Lower leg skin (tissue), 4 donors: Measurements from ENCODE around the gene PTGES3L. TPM values are rescaled to one million over a fixed set of nuclear protein-coding genes. Genes with fewer than 3 reads are reported as not detected.

ENCODE experiments used
- DNase-seq, 2 donors: peaks; one replicate each; pipeline ENCODE4 v3.0.0-alpha.2; 2019; ENCODE audit warnings: low spot score in 2 of 2
- H3K4me3 ChIP-seq: fragments of 200-600 bp; sonication (generic); 2 replicates; pipeline ENCODE4 v1.5.1; 2017; ENCODE audit warnings: mild to moderate bottlenecking, low read depth; ENCODE audit not compliant: poor library complexity, severe bottlenecking
- CTCF ChIP-seq, 3 donors: fragments of 450-650 bp; IDR thresholded peaks; one replicate each; pipeline ENCODE4 v1.5.1; 2016; ENCODE audit warnings: antibody characterized with exemption in 3 of 3, mild to moderate bottlenecking in 3 of 3, moderate library complexity in 2 of 3
- POLR2A ChIP-seq, 2 donors: fragments of 450-650 bp; IDR thresholded peaks; one replicate each; pipeline ENCODE4 v1.6.1; 2016 to 2017; ENCODE audit warnings: antibody characterized with exemption in 2 of 2, mild to moderate bottlenecking in 1 of 2, moderate library complexity in 1 of 2
- WGBS, 2 donors: methylation state at CpG; one replicate each; pipeline ENCODE4 v1.1.5; 2018; 5-methylcytosine and 5-hydroxymethylcytosine counted together
- intact Hi-C: fragments of 100-400 bp; cut with DNase I; formaldehyde crosslinking; loops from one replicate; pipeline ENCODE4 v1.15.0; 2023; ENCODE audit warnings: low total_unique reads
- total RNA-seq, 4 donors: library from RNA; depleted of rRNA; stranded (reverse); fragments of >200 nt; gene quantifications; one replicate each; pipeline ENCODE4 v1.1.0, GENCODE V29; 2016

Gene PTGES3L
- total RNA-seq, 4 donors from 2014 or later: 0.19 to 1.8 TPM; not detected in 2

GRCh38 chr17:43025290-43025657 is 45.4 kb upstream of the PTGES3L start:
- no peak for TF ChIP-seq POLR2A (IDR thresholded peaks at IDR 0.05)
- no peak for TF ChIP-seq CTCF (IDR thresholded peaks at IDR 0.05)
- intact Hi-C loops: loop anchor here (10.0 kb wide), 1 partner anchor 290 kb away; no protein-coding TSS in a partner anchor
- 13 to 20% methylated on average over 10 to 19 of the region's 27 CpGs for WGBS, 2 donors
- no peak for DNase-seq
- H3K4me3 ChIP-seq: no peak overlapping the region

GRCh38 chr17:43024407-43025289 is 44.8 kb upstream of the PTGES3L start, which contains the start of gene RND2:
Gene RND2 (plus strand): TSS chr17:43025231. CDS start chr17:43025348, 117 bp downstream.
- WGBS, 2 donors: 0 to 1% methylated on average over 37 to 38 of the region's 61 CpGs
- TF ChIP-seq POLR2A (IDR thresholded peaks at IDR 0.05): no peak
- peak in 1 of 3 donors; percentile 51 for TF ChIP-seq CTCF (IDR thresholded peaks at IDR 0.05)
- peak within 1 kb of the TSS; percentile 27 for H3K4me3 ChIP-seq
- peak; percentile 89 to 97 for DNase-seq
- intact Hi-C loops: loop anchor here (10.0 kb wide), 1 partner anchor 290 kb away; no protein-coding TSS in a partner anchor

- peak within 1 kb of the TSS; percentile 99 for H3K4me3 ChIP-seq
- intact Hi-C loops: loop anchor here (10.0 kb wide), 1 partner anchor 293 kb away; no protein-coding TSS in a partner anchor
- TF ChIP-seq CTCF (IDR thresholded peaks at IDR 0.05) (no peak), POLR2A (IDR thresholded peaks at IDR 0.05) (peak in 1 of 2 donors; percentile 36)
- WGBS, 2 donors: 0 to 1% methylated on average over 38 to 39 of the region's 80 CpGs
- peak; percentile 77 to 97 for DNase-seq
These were observed 42.0 kb upstream of the PTGES3L start, which contains the start of gene VAT1 for GRCh38 chr17:43021741-43022512. Gene VAT1 (minus strand): TSS chr17:43022385. CDS start chr17:43022322, 63 bp downstream.

- 21 to 26% methylated on average over 29 to 36 of the region's 40 CpGs for WGBS, 2 donors
- DNase-seq: peak; percentile 87 to 97
- no peak for TF ChIP-seq POLR2A (IDR thresholded peaks at IDR 0.05)
- no peak for TF ChIP-seq CTCF (IDR thresholded peaks at IDR 0.05)
- intact Hi-C loops: loop anchor here (10.0 kb wide), 1 partner anchor 294 kb away; no protein-coding TSS in a partner anchor
- peak overlapping the region; percentile 99 for H3K4me3 ChIP-seq
These were observed 41.2 kb upstream of the PTGES3L start for GRCh38 chr17:43020789-43021740.
